HAP-1 (cell line): ENCODE measurements around the gene MREG.
A peak's percentile ranks its signal among the peaks of the same experiment; 100 is the strongest.
"Not testable (repeated sequence)": the region's sequence is repeated elsewhere in the genome, so short reads cannot be mapped to it uniquely, and the experiment has no call there.

Source experiments
- DNase-seq, 2 experiments: peaks; one replicate each; pipeline ENCODE4 v3.0.0-alpha.2; 2016 to 2020; ENCODE audit warnings: low spot score in 2 of 2
- H3K27me3 ChIP-seq: fragments of 250-450 bp; sonication (Bioruptor Pico); 2 replicates; pipeline ENCODE4 v1.5.1; 2020; ENCODE audit warnings: low read depth, mild to moderate bottlenecking, moderate library complexity
- H3K36me3 ChIP-seq: fragments of 250-450 bp; sonication (Bioruptor Pico); replicated peaks from 2 replicates; pipeline ENCODE4 v1.5.1; 2020; ENCODE audit warnings: mild to moderate bottlenecking
- H3K4me1 ChIP-seq: fragments of 250-450 bp; sonication (Bioruptor Pico); 2 replicates; pipeline ENCODE4 v1.5.1; 2020; ENCODE audit warnings: mild to moderate bottlenecking
- H3K4me3 ChIP-seq: fragments of 250-450 bp; sonication (Bioruptor Pico); 2 replicates; pipeline ENCODE4 v1.5.1; 2020; ENCODE audit warnings: mild to moderate bottlenecking, moderate library complexity
- H3K9me3 ChIP-seq: fragments of 250-450 bp; sonication (Bioruptor Pico); 2 replicates; pipeline ENCODE4 v1.5.1; 2020; ENCODE audit warnings: mild to moderate bottlenecking, moderate library complexity
- in situ Hi-C: fragments of 300-500 bp; cut with MboI; formaldehyde crosslinking; loops from 3 replicates; pipeline ENCODE4 v1.14.3; 2020; ENCODE audit warnings: low sequenced_read_pairs, inconsistent platforms, mixed read lengths

The MREG gene

GRCh38 chr2:215949991-215950404 is 63.4 kb downstream of the MREG start:
- peak in 1 of 2 experiments; percentile 50 for DNase-seq
- Histone ChIP-seq H3K9me3 (no peaks in the 10 kb centered on the region), H3K27me3 (no peaks in the 10 kb centered on the region), H3K4me1 (no peaks in the 10 kb centered on the region), H3K36me3 (peaks cover 3% of the 10 kb centered on the region; the same call in 1 of the 2 replicates), H3K4me3 (no peak overlapping the region)
- in situ Hi-C loops = no loop called here

- in situ Hi-C loops = no loop called here
- no peaks in the 10 kb centered on the region for H3K4me1 ChIP-seq
- H3K9me3 ChIP-seq = no peaks in the 10 kb centered on the region
- H3K4me3 ChIP-seq = no peak overlapping the region
- DNase-seq = no peak
- H3K36me3 ChIP-seq = peaks cover 10% of the 10 kb centered on the region
- H3K27me3 ChIP-seq = no peaks in the 10 kb centered on the region
These were observed 65.3 kb downstream of the MREG start for GRCh38 chr2:215948051-215948450.

GRCh38 chr2:215946586-215946985 is 66.8 kb downstream of the MREG start:
- no peaks in the 10 kb centered on the region for H3K27me3 ChIP-seq
- H3K4me3 ChIP-seq = no peak overlapping the region
- no peaks in the 10 kb centered on the region for H3K4me1 ChIP-seq
- peaks cover 12% of the 10 kb centered on the region for H3K36me3 ChIP-seq
- H3K9me3 ChIP-seq = no peaks in the 10 kb centered on the region
- no peak for DNase-seq
- in situ Hi-C loops = no loop called here

GRCh38 chr2:215942194-215942593 is 71.2 kb downstream of the MREG start:
- H3K9me3 ChIP-seq = no peaks in the 10 kb centered on the region
- H3K27me3 ChIP-seq = no peaks in the 10 kb centered on the region
- H3K4me1 ChIP-seq = no peaks in the 10 kb centered on the region
- H3K36me3 ChIP-seq = peaks cover 12% of the 10 kb centered on the region
- DNase-seq = no peak
- in situ Hi-C loops = no loop called here
- H3K4me3 ChIP-seq = no peak overlapping the region

GRCh38 chr2:215941726-215942125 is 71.6 kb downstream of the MREG start:
- in situ Hi-C loops = no loop called here
- H3K4me1 ChIP-seq = no peaks in the 10 kb centered on the region
- no peak for DNase-seq
- H3K9me3 ChIP-seq = no peaks in the 10 kb centered on the region
- no peaks in the 10 kb centered on the region for H3K27me3 ChIP-seq
- no peak overlapping the region for H3K4me3 ChIP-seq
- H3K36me3 ChIP-seq = peaks cover 12% of the 10 kb centered on the region

- no peaks in the 10 kb centered on the region for H3K27me3 ChIP-seq
- no peak for DNase-seq
- no peaks in the 10 kb centered on the region for H3K9me3 ChIP-seq
- in situ Hi-C loops = no loop called here
- H3K4me3 ChIP-seq = no peak overlapping the region
- no peaks in the 10 kb centered on the region for H3K4me1 ChIP-seq
- peaks cover 12% of the 10 kb centered on the region for H3K36me3 ChIP-seq
These were observed 72.6 kb downstream of the MREG start for GRCh38 chr2:215940645-215941184.

- Histone ChIP-seq H3K27me3 (no peaks in the 10 kb centered on the region), H3K36me3 (no peaks in the 10 kb centered on the region), H3K4me3 (no peak overlapping the region), H3K4me1 (no peaks in the 10 kb centered on the region), H3K9me3 (no peaks in the 10 kb centered on the region)
- in situ Hi-C loops = no loop called here
- DNase-seq = no peak
These were observed 76.2 kb downstream of the MREG start for GRCh38 chr2:215937190-215937589.

GRCh38 chr2:215933151-215933550 is 80.2 kb downstream of the MREG start:
- H3K4me1 ChIP-seq = no peaks in the 10 kb centered on the region
- H3K27me3 ChIP-seq = no peaks in the 10 kb centered on the region
- H3K36me3 ChIP-seq = no peaks in the 10 kb centered on the region
- no peak for DNase-seq
- in situ Hi-C loops = no loop called here
- H3K4me3 ChIP-seq = no peak overlapping the region
- no peaks in the 10 kb centered on the region for H3K9me3 ChIP-seq

- Histone ChIP-seq H3K9me3 (no peaks in the 10 kb centered on the region), H3K4me3 (no peak overlapping the region), H3K4me1 (no peaks in the 10 kb centered on the region), H3K27me3 (no peaks in the 10 kb centered on the region), H3K36me3 (no peaks in the 10 kb centered on the region)
- in situ Hi-C loops = no loop called here
- DNase-seq = peak; percentile 29 to 75
These were observed 82.0 kb downstream of the MREG start for GRCh38 chr2:215931256-215931903.

GRCh38 chr2:215930505-215931253 is 82.7 kb downstream of the MREG start:
- no peaks in the 10 kb centered on the region for H3K9me3 ChIP-seq
- H3K36me3 ChIP-seq = no peaks in the 10 kb centered on the region
- no peaks in the 10 kb centered on the region for H3K27me3 ChIP-seq
- H3K4me1 ChIP-seq = no peaks in the 10 kb centered on the region
- DNase-seq = no peak
- in situ Hi-C loops = no loop called here
- H3K4me3 ChIP-seq = no peak overlapping the region

GRCh38 chr2:215929602-215930335 is 83.6 kb downstream of the MREG start:
- Histone ChIP-seq H3K9me3 (no peaks in the 10 kb centered on the region), H3K4me1 (no peaks in the 10 kb centered on the region), H3K36me3 (no peaks in the 10 kb centered on the region), H3K4me3 (no peak overlapping the region), H3K27me3 (no peaks in the 10 kb centered on the region)
- in situ Hi-C loops = no loop called here
- DNase-seq = no peak

GRCh38 chr2:215928086-215928485 is 85.3 kb downstream of the MREG start:
- H3K9me3 ChIP-seq = no peaks in the 10 kb centered on the region
- H3K27me3 ChIP-seq = no peaks in the 10 kb centered on the region
- DNase-seq = no peak
- in situ Hi-C loops = no loop called here
- H3K4me1 ChIP-seq = no peaks in the 10 kb centered on the region
- no peak overlapping the region for H3K4me3 ChIP-seq
- no peaks in the 10 kb centered on the region for H3K36me3 ChIP-seq

- H3K9me3 ChIP-seq, DNase-seq, H3K4me3 ChIP-seq, H3K36me3 ChIP-seq, in situ Hi-C loops, H3K4me1 ChIP-seq, H3K27me3 ChIP-seq: not testable (repeated sequence)
These were observed 86.4 kb downstream of the MREG start for GRCh38 chr2:215926992-215927391.

- peak in 1 of 2 experiments; percentile 28 for DNase-seq
These were observed 91.5 kb downstream of the MREG start for GRCh38 chr2:215921895-215922294.

More at GRCh38 chr2:215921895-215922294, 91.5 kb downstream of the MREG start:
- H3K36me3 ChIP-seq = no peaks in the 10 kb centered on the region
- peaks cover 2% of the 10 kb centered on the region; the same call in 1 of the 2 replicates for H3K4me1 ChIP-seq
- H3K4me3 ChIP-seq = no peak overlapping the region
- in situ Hi-C loops = no loop called here
- no peaks in the 10 kb centered on the region for H3K9me3 ChIP-seq
- no peaks in the 10 kb centered on the region for H3K27me3 ChIP-seq
